Liver (tissue), 9 donors: ENCODE data around the gene KIAA1614. TPM values are rescaled to one million over a fixed set of nuclear protein-coding genes. Genes with fewer than 3 reads are reported as not detected.
"Not testable (repeated sequence)": the region's sequence is repeated elsewhere in the genome, so short reads cannot be mapped to it uniquely, and the experiment has no call there.

Experiments used
- DNase-seq: peaks from one replicate; pipeline ENCODE4 v3.0.0-alpha.2; 2017; ENCODE audit warnings: low spot score
- H3K27ac ChIP-seq, 2 donors: one replicate each; pipeline ENCODE4 v1.7.0; 2013; ENCODE audit warnings: inconsistent platforms in 2 of 2, low read length in 2 of 2, control low read depth in 1 of 2, low read depth in 1 of 2, mild to moderate bottlenecking in 1 of 2
- H3K27me3 ChIP-seq, 4 donors: one replicate each; pipeline versions ENCODE4 v1.6.1 to v1.7.0; 2013; ENCODE audit warnings: low read length in 3 of 4, inconsistent platforms in 1 of 4, mild to moderate bottlenecking in 1 of 4, moderate library complexity in 1 of 4; ENCODE audit not compliant: control insufficient read depth in 4 of 4, insufficient read depth in 4 of 4
- H3K36me3 ChIP-seq, 4 donors: one replicate each; pipeline versions ENCODE4 v1.6.1 to v1.7.0; 2013; ENCODE audit warnings: low read length in 3 of 4, mild to moderate bottlenecking in 3 of 4, low read depth in 1 of 4, moderate library complexity in 1 of 4; ENCODE audit not compliant: control insufficient read depth in 4 of 4, insufficient read depth in 3 of 4
- H3K4me1 ChIP-seq, 4 donors: one replicate each; pipeline versions ENCODE4 v1.6.1 to v1.7.0; 2013; ENCODE audit warnings: low read length in 3 of 4, mild to moderate bottlenecking in 3 of 4, moderate library complexity in 1 of 4; ENCODE audit not compliant: control insufficient read depth in 4 of 4, insufficient read depth in 4 of 4
- H3K4me3 ChIP-seq, 3 donors: one replicate each; pipeline versions ENCODE4 v1.6.1 to v1.7.0; 2013; ENCODE audit warnings: low read length in 3 of 3, control low read depth in 1 of 3, low read depth in 1 of 3, mild to moderate bottlenecking in 1 of 3
- H3K9ac ChIP-seq, 2 donors: one replicate each; pipeline ENCODE4 v1.7.0; 2013; ENCODE audit warnings: low read length in 2 of 2, mild to moderate bottlenecking in 2 of 2, moderate library complexity in 2 of 2, control low read depth in 1 of 2, low read depth in 1 of 2
- H3K9me3 ChIP-seq, 4 donors: one replicate each; pipeline versions ENCODE4 v1.6.1 to v1.7.0; 2013; ENCODE audit warnings: low read length in 3 of 4; ENCODE audit not compliant: control insufficient read depth in 4 of 4
- ATF3 ChIP-seq: IDR thresholded peaks from 2 replicates; pipeline ENCODE4 v1.6.1; 2016; ENCODE audit warnings: antibody characterized with exemption
- FOXA2 ChIP-seq: IDR thresholded peaks from 2 replicates; pipeline ENCODE4 v1.6.1; 2016; ENCODE audit warnings: antibody characterized with exemption
- GABPA ChIP-seq, 2 donors: IDR thresholded peaks in 1 of 2; conservative IDR thresholded peaks in 1 of 2; 2 replicates each; pipeline ENCODE4 v1.6.1; 2016; ENCODE audit warnings: antibody characterized with exemption in 2 of 2, mild to moderate bottlenecking in 1 of 2, moderate library complexity in 1 of 2
- HNF4A ChIP-seq, 2 donors: conservative IDR thresholded peaks; 2 replicates each; pipeline ENCODE4 v1.6.1; 2016; ENCODE audit warnings: antibody characterized with exemption in 2 of 2, mild to moderate bottlenecking in 2 of 2
- HNF4G ChIP-seq: IDR thresholded peaks from 2 replicates; pipeline ENCODE4 v1.6.1; 2016; ENCODE audit warnings: antibody characterized with exemption
- JUND ChIP-seq, 2 donors: IDR thresholded peaks; 2 replicates each; pipeline ENCODE4 v1.6.1; 2016; ENCODE audit warnings: antibody characterized with exemption in 2 of 2
- REST ChIP-seq: IDR thresholded peaks from 2 replicates; pipeline ENCODE4 v1.6.1; 2016; ENCODE audit warnings: antibody characterized with exemption, mild to moderate bottlenecking
- RXRA ChIP-seq, 2 donors: IDR thresholded peaks; 2 replicates each; pipeline ENCODE4 v1.6.1; 2017 to 2018; ENCODE audit warnings: antibody characterized with exemption in 2 of 2, mild to moderate bottlenecking in 1 of 2
- SP1 ChIP-seq: IDR thresholded peaks from 2 replicates; pipeline ENCODE4 v1.6.1; 2018; ENCODE audit warnings: antibody characterized with exemption, mild to moderate bottlenecking
- TAF1 ChIP-seq: conservative IDR thresholded peaks from 2 replicates; pipeline ENCODE4 v1.6.1; 2016; ENCODE audit warnings: antibody characterized with exemption, mild to moderate bottlenecking
- YY1 ChIP-seq: IDR thresholded peaks from 2 replicates; pipeline ENCODE4 v1.6.1; 2016; ENCODE audit warnings: antibody characterized with exemption, mild to moderate bottlenecking
- ZBTB33 ChIP-seq: IDR thresholded peaks from 2 replicates; pipeline ENCODE4 v1.6.1; 2016; ENCODE audit warnings: antibody characterized with exemption
- WGBS: extraction: QIAGEN DNeasy Blood & Tissue Kit; methylation state at CpG from one replicate; pipeline ENCODE4 v1.1.7; 2013; 5-methylcytosine and 5-hydroxymethylcytosine counted together
- polyA plus RNA-seq, 2 donors: library from polyadenylated mRNA; stranded (reverse) in 1 of 2; unstranded in 1 of 2; fragments of 200-250 nt in 1 of 2; fragments of >200 nt in 1 of 2; fragmentation: Nextera tagmentation in 1 of 2; extraction: Ambion mirVana in 1 of 2; gene quantifications; one replicate each; pipeline versions ENCODE4 v1.2.1 to v1.2.3, GENCODE V29; 2013 to 2015
- total RNA-seq, 2 donors: library from RNA; depleted of rRNA; stranded (reverse); fragments of >200 nt; gene quantifications; one replicate each; pipeline ENCODE4 v1.2.3, GENCODE V29; 2014
- donor health status: healthy.
- donor health status: healthy.
- donor health status: healthy.
- donor health status: healthy.
- donor health status: healthy.

KIAA1614 gene
- total and polyA plus RNA-seq, 4 donors = 0.21 to 1.1 (median 0.40) TPM

- H3K27me3 ChIP-seq = no peaks in the 10 kb centered on the region
- no peak overlapping the region for H3K9ac ChIP-seq
- WGBS = 97% methylated on average over 4 of the region's 4 CpGs
- TF ChIP-seq JUND (IDR thresholded peaks at IDR 0.05) (no peak), REST (no peak), RXRA (IDR thresholded peaks at IDR 0.05) (no peak)
- peaks cover 0 to 2% (median 0%) of the 10 kb centered on the region in 4 donors for H3K4me1 ChIP-seq
- H3K36me3 ChIP-seq = peaks cover 0 to 2% (median 0%) of the 10 kb centered on the region in 4 donors
- H3K4me3 ChIP-seq = no peak overlapping the region
- no peaks in the 10 kb centered on the region for H3K9me3 ChIP-seq
- DNase-seq = no peak
- no peak overlapping the region for H3K27ac ChIP-seq
These were observed 53.6 kb downstream of the KIAA1614 start for GRCh38 chr1:180966312-180966711.

- no peaks in the 10 kb centered on the region for H3K9me3 ChIP-seq
- WGBS = 86% methylated on average over 15 of the region's 15 CpGs
- H3K27ac ChIP-seq = no peak overlapping the region
- peaks cover 0 to 2% (median 0%) of the 10 kb centered on the region in 4 donors for H3K4me1 ChIP-seq
- H3K36me3 ChIP-seq = peaks cover 0 to 2% (median 0%) of the 10 kb centered on the region in 4 donors
- no peak for DNase-seq
- no peak overlapping the region for H3K4me3 ChIP-seq
- H3K9ac ChIP-seq = no peak overlapping the region
- H3K27me3 ChIP-seq = no peaks in the 10 kb centered on the region
- TF ChIP-seq TAF1 = no peak
- TF ChIP-seq HNF4A (conservative IDR thresholded peaks at IDR 0.05) = no peak
- TF ChIP-seq YY1 = no peak
These were observed 54.2 kb downstream of the KIAA1614 start for GRCh38 chr1:180966744-180967536.

GRCh38 chr1:180967558-180967957 lies 54.9 kb downstream of the KIAA1614 start:
- H3K27ac ChIP-seq = no peak overlapping the region
- DNase-seq = no peak
- H3K27me3 ChIP-seq = no peaks in the 10 kb centered on the region
- H3K9me3 ChIP-seq = no peaks in the 10 kb centered on the region
- peaks cover 0 to 2% (median 0%) of the 10 kb centered on the region in 4 donors for H3K4me1 ChIP-seq
- H3K36me3 ChIP-seq = peaks cover 0 to 5% (median 0%) of the 10 kb centered on the region in 4 donors
- no peak for TF ChIP-seq GABPA (IDR thresholded peaks at IDR 0.05 in 1 of 2, conservative IDR thresholded peaks at IDR 0.05 in 1 of 2)
- no peak for TF ChIP-seq HNF4G
- no peak for TF ChIP-seq FOXA2
- no peak for TF ChIP-seq SP1
- no peak for TF ChIP-seq ZBTB33
- no peak for TF ChIP-seq ATF3
- H3K4me3 ChIP-seq = no peak overlapping the region
- no peak overlapping the region for H3K9ac ChIP-seq
- 37% methylated on average over 1 of the region's 1 CpG for WGBS

GRCh38 chr1:180968834-180969233 lies 56.1 kb downstream of the KIAA1614 start:
- H3K27me3 ChIP-seq, H3K9me3 ChIP-seq, H3K36me3 ChIP-seq, H3K4me1 ChIP-seq, H3K4me3 ChIP-seq, DNase-seq, H3K9ac ChIP-seq, H3K27ac ChIP-seq: not testable (repeated sequence)
- WGBS = 90% methylated on average over 8 of the region's 8 CpGs
